Mammary epithelial cell (primary cell): Measurements from ENCODE around the gene ZNF33A.

ENCODE experiments used
- CTCF ChIP-seq, 2 donors: IDR thresholded peaks in 1 of 2; conservative IDR thresholded peaks in 1 of 2; 2 replicates each; pipeline ENCODE4 v1.5.1; 2011 to 2012; ENCODE audit warnings: inconsistent platforms in 2 of 2, low read length in 2 of 2, mild to moderate bottlenecking in 2 of 2, control low read depth in 1 of 2, low read depth in 1 of 2; ENCODE audit not compliant: insufficient read depth in 1 of 2; ENCODE audit errors: extremely low read depth in 1 of 2
- EZH2 ChIP-seq: IDR thresholded peaks from 2 replicates; pipeline ENCODE4 v1.6.1; 2012; ENCODE audit warnings: low read length, inconsistent platforms, borderline replicate concordance

DNA sequence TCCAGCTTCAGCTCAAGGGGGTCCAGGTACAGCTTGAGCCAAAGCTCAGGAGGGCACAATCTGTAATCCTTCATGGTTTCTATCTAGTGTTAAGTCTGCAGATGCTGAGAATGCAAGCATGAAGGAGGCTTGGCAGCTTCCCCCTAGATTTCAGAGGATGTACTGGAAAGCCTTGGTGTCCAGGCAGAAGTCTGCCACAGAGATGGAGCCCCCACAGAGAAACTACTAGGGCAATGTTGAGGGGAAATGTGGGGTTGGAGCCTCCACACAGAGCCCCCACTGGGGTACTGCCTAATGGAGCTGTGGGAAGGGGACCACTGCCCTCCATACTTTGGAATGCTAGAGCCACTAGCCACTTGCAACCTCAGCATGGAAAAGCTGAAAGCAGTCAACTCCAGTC is 45.5 kb upstream of the ZNF33A start:
- TF ChIP-seq CTCF (conservative IDR thresholded peaks at IDR 0.05 in 1 of 2, IDR thresholded peaks at IDR 0.05 in 1 of 2; ENCODE audit: extremely low read depth in 1 of 2, insufficient read depth in 1 of 2, low read depth in 1 of 2, low read length in 2 of 2) (no peak), EZH2 (no peak)
